Stimulated activated CD4-positive, alpha-beta T cell treated with anti-CD3 and anti-CD28 coated beads, Interleukin-4, amount 100 ng/mL, for 1 hour (primary cell): ENCODE data around the gene MTA1.

Source experiments
- DNase-seq: peaks from one replicate; pipeline ENCODE4 v3.0.0-alpha.2; 2020

MTA1 gene

DNA sequence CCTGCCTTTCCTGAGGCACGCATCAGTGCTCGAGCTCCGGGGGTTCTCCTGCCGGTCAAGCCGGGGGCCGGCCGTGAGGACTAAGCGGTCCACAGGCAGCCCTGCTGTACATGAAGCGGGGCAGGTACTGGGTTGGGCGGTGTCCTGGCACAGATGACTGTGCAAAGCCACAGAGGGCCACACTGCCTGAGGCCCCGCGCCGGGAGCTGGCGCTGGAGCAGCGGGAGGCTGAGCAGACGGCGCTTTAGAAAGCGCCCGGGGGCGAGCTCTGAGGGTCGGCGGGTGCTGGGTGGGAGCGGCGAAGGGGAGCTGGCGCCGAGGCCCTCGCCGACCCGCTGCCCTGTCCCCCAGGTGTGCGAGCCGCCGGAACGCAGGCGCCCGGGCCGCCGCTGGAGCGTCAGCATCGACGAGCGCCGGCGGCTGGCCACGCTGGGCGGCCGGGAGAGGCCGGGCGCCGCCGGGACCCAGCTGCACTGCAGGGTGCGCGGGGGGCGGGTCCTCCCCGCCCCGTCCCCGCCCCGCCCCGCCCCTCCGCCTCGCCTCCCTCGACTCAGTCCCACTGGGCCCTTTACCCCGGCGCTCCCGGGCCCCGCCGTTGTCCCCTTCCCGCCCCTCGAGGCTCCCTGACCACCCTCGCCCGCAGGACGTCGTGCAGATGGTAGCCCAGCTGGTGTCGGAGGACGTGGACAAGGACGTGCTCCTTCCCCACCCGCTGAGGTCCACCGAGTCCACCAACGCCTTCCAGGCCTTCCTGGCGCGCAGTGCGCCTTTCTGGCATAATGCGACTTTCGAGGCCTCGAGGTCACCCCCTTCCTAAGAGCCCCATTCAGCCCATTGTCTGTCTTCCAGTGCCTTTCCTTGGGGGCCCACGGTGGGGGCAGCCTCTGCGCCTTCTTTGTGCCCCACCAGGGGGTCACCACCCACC is 8.3 kb upstream of the MTA1 start:
- no peak for DNase-seq

DNA sequence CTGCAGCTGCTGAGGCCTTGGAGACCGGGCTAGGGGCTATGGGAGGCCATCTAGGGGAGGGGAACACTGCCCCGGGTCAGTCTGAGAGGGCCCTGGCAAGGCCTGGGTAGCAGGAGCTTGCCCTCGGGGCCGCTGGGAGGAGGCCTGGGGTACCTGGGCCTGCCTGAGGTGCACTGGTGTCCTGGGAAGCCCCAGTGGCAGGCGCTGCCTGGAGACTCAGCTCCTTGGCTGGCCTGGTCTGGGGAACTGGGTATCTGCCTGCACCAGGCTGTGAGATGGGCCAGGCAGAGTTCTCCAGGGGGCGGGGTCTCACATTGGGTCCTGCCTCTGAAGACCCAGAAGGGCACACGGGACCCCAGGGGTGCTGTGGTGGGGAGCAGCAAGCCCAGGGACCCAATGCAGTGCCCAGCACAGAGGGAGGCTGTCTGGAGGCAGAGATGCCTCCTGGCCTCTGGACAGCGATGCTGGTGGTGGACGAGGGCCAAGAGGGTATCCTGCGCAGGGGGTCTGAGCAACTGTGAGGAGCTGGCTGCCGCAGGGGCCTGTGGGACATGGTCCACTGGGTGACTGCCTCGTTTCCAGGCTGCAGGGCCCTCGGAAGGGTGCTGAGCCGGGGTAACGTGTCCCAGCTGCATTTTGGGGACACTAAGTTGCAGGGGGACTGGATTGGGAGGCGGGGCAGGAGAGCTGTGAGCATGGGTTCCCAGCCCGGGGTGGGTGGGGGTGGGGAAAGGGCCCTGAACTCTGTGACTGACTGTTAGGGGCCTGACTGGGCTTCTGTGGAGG is 7.4 kb upstream of the MTA1 start:
- no peak for DNase-seq

DNA sequence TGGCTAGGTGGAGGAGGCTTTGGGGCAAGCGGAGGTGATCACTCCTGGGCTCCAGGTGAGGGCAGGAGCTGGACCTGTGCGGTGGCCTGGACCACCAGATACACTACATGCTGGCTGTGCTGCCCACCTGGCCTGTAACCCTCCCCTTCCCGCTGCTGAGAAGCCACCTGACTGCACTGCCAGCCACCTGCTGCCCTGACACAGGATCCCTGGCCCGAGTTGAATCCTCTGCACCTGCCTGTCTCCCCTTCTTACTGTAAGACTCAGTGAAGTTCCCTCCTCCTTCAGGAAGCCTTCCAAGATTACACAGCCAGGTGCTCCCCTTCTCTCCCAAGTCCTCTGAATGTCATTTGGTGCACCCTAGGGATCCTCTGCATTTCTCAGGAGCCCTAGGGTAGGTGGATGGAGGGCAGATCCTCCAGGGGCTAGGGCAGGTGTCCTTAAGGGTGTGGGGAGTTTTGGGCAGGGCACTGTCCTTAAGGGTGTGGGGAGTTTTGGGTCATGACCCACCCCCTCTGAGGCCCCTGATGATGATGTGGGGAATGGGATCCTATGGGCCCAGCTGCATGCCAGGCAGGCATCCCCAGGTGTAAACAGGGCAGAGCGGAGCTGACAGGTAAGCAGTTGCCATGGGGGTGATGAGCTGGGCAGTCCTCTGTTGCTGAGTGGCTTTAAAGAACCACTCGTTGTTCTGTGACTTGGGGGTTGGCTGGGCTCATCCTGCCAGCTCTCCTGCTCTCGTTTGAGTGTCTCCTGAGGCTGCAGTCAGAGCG is 6.7 kb upstream of the MTA1 start:
- DNase-seq = no peak

DNA sequence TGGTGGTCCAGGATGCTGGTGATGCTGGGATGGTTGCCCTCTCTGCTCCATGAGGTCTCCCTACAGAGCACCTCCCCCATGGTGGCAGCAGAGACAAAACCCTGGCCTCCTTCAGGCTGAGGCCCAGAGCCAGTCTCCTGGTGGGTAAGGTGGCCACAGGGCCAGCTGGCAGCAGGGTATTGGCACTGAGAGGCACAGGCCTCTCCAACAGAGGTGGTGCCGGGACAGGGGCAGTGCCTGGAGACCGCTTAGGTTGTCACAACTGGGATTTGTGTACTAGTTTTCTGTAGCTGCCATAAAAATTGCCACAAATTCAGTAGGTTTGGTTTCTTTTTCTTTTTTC is 6.1 kb upstream of the MTA1 start:
- no peak for DNase-seq

DNA sequence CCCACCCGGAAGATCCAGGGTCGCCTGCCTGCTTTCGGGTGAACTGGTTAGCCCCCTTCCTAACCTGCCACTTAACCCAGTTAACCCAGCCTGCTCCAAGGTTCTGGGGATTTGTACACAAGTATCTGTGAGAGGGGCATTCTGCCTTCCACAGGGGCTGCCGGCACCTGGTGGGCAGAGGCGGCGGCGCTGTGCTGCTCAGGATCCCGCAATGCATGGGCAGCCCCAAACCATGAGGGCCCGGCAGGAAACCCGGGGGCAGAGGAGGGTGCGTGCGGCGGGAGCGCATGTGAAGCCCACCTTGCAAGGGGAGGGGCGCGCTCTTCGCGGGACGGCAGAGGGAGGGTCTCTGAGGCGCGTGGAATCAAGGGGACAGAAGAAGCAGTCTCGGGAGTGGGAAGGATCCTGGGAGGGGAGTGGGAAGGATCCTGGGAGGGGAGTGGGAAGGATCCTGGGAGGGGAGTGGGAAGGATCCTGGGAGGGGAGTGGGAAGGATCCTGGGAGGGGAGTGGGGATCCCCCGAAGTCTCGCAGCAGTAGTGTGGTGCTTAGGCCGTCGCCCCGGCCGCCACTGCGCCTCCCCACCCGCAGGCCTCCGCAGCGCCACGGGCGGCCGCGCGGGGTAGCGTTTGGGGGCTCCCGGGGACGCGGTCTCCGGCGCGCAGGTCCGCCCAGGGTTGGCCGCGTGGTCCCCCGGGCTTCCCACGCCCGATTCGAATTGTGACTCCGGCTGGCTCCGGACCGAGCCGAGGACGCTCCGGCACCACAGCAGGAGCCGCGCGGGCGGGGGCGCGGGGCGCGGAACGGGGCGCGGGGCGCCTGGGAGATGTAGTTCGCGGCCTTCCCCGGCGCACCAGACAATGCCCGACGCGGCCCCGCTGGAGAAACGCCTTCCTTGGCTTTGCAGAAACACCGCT is 4.9 kb upstream of the MTA1 start:
- DNase-seq = peak; percentile 77

DNA sequence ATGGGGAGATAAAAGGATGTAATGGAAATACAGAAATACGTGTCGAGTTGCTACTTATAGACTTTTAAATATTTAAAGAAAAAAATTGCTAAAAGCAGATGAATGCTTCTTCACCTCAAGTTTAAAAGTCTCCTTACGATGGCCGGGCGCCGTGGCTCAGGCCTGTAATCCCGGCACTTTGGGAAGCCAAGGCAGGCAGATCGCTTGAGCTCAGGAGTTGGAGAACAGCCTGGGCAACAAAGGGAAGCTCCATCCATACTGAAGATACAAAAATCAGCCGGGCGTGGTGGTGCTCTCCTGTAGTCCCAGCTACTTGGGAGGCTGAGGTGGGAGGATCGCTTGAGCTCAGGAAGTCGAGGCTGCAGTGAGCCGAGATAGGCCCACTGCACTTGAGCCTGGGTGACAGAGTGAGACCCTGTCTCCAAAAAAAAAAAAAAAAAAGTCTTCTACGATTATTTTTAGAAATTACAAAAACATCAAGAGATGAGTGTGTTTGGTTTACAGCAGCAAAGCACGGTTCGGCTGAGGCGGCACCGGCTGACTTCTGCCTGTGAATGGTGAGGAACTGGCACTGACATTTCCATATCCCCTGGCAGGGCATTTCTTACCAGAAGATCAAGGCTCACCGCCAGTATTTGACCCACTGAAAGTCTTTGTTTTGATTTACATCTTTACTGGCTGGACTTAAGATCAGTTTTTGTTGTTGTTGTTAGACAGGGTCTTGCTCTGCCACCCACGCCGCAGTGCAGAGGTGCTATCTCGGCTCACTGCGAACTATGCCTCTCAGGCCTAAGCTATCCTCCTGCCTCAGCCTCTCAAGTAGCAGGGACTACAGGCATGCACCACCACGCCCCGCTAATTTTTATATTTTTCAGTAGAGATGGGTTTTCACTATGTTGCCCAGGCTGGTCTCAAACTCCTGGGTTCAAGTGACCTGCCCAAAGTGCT is 3.9 kb upstream of the MTA1 start:
- DNase-seq = no peak

DNA sequence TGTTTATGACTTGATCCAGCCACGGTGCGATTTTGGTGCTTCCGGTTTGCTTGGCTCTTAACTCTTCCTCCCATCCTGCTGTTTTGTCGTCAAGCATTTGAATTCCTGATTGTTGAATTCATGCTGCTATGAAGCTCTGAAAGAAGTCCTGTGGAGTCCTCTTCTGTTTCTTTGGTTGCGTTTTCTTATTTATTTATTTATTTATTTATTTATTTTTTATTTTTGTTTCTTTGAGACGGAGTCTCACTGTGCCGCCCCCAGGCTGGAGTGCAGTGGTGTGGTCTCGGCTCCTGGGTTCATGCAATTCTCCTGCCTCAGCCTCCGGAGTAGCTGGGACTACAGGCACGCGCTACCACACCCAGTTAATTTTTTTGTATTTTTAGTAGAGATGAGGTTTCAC is 3.0 kb upstream of the MTA1 start:
- DNase-seq = no peak

DNA sequence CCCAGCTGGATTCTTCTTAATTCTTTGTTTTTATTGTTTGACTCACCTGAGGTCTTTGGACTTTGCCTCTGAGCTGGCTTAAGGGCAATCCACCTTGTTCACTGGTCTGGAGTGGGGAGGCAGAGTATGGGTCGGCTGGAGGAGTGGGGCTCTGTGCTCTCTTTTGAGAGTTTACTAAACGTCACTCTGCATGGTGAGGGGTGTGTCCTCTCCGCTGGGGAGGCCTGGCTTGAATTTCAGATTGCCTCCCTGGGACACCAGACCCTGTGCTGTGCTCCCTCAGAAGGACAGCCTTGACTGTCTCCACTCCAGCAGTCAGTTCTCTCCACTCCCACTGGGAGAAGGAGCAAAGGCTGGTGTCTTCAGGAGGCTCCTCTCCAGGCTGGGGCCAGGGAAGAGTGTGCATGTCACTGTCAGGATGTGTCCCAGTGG is 1.9 kb upstream of the MTA1 start:
- no peak for DNase-seq

DNA sequence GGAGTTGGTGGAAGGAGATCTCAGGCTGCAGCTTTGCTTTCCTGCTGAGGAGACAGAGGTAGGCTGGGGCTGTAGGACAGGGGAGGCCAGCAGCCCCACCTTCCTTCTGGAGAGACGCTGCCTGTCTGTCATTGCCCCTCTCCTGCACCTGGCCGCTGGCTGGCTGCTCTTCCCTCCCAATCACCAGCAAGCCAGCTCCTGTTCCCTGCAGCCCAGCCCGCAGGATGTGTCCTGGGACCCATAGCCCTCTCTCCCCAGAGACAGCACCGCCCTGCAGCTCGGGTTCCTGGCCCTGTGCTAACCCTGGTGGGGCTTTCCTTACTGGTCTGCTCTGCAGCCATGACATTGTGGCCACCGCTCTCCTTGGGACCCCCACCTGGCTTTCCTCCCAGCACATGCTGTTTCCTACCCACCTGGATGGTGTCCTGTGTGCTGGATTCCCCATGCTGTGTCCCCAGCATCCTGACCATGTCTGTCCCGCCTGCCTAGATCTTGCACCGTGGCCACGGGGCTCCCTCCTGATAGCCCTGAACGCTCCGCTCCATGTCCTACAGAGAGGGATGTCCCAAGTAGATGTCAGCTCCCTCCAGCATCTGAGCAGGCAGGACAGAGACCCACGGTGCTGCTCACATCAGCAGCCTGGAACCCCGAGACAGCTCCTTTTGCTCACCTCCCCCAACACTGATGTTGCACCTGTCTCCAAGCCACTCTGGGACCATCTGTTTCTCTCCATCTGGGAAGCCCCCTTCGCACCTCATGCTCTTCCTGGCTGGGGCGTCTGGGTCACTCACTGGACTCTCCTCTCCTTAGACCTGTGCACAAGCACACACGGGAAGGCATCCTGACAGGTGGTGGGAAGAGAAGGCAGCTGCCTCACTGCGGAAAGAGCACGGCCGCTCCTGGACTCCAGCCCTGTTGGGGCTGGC is 1.1 kb upstream of the MTA1 start:
- DNase-seq = no peak

DNA sequence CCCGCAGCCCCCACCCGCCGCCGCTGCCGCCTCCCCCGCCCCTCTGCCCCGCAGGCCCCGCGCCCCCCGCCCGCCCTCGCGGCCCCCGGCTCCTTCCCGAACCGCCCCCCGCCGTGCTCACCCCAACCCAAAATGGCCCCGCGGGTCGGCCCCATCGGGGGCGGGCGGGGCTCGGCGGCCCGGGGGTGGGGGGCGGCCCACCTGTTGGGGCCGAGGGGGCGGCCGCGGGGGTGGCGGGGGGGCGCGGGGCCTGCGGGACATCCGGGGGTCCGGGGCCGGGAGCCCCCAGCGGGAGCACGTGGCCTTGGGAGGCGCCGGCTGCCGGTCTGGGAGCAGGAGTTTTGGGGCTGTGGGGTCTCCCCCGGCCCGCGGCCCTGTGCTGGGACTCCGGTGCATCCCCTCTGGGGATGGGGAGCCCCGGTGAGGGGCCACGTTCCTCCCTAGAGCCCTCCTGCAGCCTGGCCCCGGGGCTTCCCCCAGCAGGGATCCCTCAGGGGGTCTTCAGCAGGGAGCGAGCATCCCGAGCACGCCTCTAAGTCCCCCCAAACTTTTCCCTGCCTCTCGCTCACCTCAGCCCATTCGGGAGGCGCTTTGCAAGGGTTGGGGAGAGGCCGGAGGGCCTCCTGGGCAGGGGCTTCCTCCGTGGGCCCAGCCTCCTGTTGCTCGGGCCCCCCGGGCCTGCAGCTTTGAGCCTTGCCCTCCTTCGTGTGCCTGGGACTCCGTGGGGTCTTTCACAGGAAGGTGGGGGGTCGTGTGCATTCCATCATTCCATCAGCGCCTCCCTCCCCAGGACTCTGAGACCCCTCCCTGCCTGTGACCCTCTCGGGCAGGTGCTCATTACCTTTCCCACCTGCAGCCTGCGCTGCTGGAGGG is 710 bp downstream of the MTA1 start:
- peak; percentile 32 for DNase-seq

DNA sequence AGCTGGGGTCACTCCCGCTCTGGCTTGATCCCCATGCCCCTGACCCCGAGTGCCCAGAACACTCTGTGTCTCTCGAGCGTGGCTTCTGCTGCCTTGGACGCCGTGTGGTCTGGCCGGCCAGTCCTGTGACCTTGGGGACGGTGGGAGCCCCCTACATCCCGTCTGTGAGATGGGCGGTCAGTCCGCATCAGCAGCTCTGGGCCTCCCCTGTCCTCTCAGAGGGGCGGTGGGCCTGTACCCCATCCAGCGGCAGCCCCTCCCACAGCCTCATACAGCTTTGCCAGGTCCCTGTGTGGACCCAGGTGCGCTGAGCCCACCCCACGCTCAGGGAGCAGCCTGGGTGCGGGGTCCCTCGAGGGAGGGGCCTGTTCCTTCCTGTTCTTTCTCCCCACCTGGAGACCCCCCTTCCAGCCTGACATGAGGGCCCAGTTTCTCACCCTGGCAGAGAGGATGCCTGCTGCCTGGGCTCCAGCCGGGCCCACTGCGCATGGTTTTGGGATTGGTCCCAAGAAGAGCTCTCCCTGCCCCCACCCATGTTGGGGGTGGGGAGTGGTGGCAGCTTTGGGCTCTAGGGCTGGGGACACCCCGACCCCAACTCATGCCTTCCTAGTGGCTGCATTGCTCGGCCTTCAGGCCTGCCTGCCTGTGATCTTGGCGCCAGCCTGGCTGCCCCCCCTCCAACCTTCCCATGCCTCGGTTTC is 1.5 kb downstream of the MTA1 start:
- no peak for DNase-seq

DNA sequence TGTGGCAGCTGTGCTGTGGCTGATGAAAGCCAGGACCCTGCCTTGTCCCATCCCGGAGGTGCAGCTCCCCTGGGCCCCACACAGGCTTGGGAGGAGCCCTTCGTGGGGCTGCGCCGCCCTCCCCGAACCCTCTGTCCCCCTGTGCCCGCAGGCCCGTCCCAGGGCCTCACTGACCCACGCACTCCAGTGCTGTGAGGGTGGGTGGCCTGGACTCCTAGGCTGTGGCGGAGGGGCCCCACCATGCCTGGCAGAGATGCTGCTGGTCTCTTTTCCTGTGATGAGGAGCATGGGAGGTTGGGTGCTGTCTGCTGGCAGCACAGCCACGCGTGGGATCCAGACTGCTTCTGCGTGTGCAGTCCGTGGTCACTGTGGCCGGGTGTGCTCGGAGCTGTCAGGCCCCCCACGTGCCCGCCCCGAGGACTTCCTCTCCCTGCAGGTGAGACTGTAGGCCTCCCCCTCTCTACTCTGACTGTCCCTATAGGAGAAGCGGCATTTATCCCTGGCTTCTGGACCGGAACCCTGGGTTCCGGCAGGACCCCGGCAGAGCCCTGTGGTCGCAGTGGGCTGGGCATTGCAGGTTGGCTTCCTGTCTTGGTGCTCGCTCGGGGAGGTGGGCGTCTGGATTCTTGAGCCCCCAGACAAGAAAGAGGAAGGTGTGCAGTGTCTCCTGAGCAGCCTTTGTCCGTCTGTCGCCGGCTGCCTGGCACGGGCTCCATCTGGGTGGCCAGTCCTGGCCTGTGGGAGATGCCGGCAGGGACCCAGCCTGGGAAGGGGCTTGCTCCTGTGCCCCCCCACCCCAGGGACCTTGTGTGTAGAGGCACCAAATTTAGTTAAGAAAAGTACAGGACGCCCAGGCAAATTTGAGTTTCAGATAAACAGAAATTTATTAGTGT is 2.3 kb downstream of the MTA1 start:
- DNase-seq = no peak

DNA sequence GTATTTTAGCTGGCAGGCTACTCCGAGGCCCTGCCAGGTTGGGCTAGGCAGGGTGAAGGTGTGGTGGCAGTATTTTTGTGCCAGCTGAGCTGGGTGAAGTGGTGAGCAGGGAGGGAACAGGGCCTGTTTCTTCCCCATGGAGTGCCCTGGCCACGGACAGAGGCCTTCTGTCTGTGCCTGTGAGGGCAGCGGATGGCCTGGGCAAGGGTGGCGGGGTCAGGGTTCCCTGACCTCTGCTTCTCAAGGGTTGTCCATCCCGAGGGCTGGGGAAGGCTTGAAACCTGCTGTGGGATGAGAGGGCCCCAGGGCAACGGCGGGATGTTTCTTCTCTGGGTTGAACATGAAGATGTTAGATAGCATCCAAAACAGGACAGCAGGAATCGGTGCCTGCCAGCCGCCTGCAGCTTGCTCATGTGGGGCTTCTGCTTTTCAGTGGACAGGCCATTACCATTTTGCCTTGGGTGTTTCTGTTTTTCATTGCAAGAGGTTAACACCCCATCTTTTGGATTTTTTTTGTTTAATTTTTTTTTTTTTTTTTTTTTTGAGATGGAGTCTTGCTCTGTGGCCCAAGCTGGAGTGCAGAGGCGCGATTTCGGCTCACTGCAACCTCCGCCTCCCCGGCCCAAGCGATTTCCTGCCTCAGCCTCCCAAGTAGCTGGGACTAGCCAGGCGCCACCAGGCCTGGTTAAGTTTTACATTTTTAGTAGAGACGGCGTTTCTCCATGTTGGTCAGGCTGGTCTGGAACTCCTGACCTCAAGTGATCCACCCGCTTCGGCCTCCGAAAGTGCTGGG is 3.3 kb downstream of the MTA1 start:
- DNase-seq = no peak

DNA sequence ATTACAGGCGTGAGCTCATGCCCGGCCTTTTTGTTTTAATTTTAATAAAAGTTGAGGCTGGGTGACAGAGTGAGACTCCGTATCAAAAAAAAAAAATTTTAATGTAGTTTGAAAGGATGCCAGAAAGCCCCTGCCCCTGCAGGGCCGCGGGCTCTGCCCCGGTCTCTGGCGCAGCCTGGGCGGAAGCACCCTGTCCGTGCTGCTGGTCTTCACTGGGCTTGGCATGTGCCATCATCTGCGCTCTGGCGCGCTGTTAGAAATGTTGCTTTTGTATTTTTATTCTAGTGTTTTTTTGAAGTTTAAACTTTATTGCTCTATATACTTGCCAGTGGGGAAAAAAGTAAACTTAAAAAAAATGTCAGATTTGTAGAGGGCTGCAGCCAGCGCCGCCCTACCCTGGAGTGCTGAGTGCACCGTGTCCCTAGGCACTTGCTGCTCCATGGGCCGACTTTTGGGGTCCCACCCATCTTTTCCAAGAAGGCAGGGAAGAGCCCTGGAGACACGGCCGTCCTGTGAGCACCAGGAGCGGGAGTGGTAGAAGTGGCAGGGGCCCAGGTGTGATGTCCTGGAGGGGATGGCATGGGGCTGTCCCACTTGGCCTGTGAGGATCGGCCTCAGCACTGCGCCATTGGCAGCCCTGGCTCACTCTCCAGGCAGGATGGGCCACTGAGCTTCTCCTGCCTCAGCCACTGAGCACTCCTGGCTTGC is 4.0 kb downstream of the MTA1 start:
- no peak for DNase-seq

DNA sequence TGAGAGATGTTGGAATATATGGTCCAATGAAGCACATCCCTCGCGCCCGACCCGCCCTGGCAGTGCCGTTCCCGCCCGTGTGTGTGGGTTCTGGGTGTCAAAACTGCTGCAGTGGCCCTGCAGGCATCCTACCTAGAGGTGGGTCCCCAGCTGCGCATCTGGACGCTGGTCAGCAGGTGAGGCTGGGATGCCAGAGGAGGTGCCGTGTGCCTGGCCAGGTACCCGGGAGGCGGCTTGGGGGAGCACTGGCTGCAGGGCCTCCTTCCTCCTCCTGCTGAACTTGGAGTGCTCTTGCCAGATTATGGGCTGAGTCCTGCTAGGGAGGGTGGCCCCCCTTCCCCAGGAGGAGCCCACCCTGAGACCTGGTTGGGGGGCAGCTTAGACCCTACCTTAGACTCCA is 5.2 kb downstream of the MTA1 start:
- no peak for DNase-seq

DNA sequence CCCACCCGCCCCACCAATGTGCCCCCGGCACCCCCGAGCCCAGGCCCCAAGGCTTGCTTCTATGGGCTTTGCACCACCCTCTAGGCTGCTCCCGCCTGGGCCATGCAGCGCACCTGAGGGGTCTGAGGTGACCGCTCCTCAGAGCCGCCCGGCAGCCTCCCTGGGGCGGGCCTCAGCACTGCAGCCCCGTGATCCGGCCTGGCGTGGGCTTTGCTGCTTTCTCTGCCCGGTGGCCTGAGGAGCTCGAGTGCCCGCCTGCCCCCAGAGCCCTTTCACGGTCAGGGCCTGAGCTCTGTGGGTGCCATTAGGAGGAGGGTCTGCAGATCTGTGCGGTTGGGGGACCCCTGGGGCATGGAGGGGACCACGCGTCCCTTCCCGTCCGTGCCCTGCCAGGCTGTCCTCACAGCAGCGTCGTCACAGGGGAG is 6.2 kb downstream of the MTA1 start:
- no peak for DNase-seq
